ENCODE measurements around the gene CFL2.
"Not testable (repeated sequence)": the region's sequence is repeated elsewhere in the genome, so short reads cannot be mapped to it uniquely, and the experiment has no call there.

CFL2 gene

DNA sequence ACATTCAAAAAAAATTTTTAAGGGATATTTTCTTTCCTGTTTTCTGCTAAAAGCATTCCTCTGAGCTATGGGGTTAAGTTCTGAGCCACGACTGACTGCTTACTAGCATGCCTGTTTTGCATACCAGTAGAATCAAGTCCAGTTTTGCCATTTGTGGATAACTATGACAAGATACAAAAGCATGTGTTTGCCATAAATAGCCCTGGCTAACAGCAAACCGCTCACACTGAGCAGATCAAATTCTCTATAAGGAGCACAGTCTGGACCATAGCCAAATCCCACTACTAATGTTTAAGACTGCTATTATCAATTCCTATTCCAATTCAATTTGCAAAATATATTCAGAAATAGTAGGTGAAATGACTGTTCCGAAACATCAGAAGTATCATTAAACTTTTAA is 3.2 kb downstream of the CFL2 start:
- DNase-seq = peak; percentile 27

- DNase-seq = no peak
These were observed 3.6 kb downstream of the CFL2 start for GRCh38 chr14:34710744-34711143.

DNA sequence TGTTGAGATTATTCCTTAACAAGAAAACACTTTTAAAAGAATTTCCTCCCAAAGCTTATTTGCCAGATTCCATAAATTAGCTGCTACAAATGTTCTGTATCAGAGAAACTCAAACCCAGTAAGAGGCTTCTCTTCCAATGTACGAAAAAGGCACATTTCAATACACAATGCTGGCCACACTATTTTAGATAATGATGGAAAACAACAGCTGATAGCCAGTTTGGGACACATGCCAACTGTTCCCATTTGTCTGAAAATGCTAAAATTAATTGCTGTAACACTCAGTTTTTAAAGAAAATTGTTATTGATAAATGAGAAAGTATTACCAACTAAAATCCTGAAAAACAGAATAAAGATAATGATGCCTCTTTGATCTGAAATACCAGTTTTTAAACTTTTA is 4.4 kb downstream of the CFL2 start:
- DNase-seq = no peak

- no peak for DNase-seq
These were observed 6.7 kb downstream of the CFL2 start for GRCh38 chr14:34707722-34708121.

DNA sequence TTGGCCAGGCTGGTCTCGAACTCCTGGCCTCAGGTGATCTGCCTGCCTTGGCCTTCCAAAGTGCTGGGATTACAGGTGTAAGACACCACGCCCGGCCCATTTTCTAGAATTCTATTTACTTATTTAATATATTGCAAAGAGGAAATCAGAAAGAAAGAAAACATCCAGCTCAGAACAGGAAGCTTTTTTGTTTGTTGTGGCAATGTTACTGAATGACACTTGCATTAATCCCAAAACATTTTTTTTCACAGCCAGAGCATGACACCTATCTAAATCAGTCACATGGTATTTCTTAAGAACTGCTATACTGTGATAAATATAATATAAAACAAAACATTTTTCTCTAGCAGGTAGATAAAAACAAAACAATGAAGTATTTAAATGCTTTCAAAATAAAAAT is 12.6 kb downstream of the CFL2 start:
- DNase-seq = no peak

- DNase-seq = no peak
These were observed 13.7 kb downstream of the CFL2 start for GRCh38 chr14:34700622-34701130.

- DNase-seq = no peak
These were observed 14.3 kb downstream of the CFL2 start for GRCh38 chr14:34699873-34700621.

DNA sequence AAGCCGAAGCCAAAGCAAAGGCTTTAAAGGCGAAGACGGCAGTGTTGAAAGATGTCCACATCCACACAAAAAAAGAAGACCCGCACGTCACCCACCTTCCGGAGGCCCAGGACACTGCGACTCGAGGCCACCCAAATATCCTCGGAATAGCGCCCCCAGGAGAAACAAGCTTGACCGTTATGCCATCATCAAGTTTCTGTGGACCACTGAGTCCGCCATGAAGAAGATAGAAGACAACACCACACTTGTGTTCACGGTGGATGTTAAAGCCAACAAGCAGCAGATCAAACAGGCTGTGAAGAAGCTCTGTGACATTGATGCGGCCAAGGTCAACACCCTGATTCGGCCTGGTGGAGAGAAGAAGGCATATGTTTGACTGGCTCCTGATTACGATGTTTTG is 20.2 kb downstream of the CFL2 start:
- not testable (repeated sequence) for DNase-seq

DNA sequence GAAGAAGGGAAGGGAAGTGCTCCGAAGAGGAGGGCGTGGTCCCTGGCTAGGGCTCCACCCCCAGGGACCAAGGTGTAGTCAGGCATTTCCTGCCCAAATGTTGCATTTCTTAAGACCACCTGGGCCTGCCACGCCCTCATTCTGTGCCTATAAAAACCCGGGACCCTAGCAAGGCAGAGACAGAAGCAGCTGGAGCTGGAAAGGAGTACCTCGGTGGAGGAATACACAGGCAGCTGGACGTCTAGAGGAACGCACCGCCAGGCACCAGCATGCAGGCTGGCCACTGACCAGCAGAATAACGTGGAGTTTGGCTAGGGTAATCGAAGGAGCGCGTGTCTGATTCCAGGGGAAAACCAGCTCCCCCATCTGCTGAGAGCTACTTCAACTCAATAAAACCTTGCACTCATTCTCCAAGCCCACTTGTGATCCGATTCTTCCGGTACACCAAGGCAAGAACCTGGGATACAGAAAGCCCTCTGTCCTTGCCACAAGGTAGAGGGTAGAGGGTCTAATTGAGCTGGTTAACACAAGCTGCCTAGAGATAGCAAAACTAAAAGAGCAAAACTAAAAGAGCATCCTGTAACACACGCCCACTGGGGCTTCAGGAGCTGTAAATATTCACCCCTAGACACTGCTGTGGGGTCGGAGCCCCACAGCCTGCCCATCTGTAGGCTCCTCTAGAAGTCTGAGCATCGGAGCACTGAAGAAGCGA is 21.0 kb downstream of the CFL2 start:
- DNase-seq = peak; percentile 51

DNA sequence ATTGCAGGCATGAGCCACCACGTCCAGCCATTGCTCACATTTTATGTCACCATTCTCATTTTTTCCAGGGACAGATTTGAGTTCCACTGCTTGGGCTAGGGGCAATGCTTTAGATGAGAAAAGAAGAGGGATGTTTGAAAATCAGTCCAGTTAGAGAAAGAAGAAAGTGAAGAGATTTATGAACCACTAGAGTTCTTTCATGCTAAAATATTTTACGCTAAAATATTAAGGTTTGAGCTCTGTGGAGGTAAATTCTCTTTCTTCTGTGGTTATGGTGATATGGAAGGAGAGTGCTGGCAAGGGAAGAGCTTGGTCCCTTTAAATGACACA is 21.5 kb downstream of the CFL2 start:
- no peak for DNase-seq

GRCh38 chr14:34692348-34692747 is 22.0 kb downstream of the CFL2 start:
- no peak for DNase-seq

- DNase-seq = peak; percentile 31
These were observed 23.2 kb downstream of the CFL2 start for GRCh38 chr14:34691206-34691605.

DNA sequence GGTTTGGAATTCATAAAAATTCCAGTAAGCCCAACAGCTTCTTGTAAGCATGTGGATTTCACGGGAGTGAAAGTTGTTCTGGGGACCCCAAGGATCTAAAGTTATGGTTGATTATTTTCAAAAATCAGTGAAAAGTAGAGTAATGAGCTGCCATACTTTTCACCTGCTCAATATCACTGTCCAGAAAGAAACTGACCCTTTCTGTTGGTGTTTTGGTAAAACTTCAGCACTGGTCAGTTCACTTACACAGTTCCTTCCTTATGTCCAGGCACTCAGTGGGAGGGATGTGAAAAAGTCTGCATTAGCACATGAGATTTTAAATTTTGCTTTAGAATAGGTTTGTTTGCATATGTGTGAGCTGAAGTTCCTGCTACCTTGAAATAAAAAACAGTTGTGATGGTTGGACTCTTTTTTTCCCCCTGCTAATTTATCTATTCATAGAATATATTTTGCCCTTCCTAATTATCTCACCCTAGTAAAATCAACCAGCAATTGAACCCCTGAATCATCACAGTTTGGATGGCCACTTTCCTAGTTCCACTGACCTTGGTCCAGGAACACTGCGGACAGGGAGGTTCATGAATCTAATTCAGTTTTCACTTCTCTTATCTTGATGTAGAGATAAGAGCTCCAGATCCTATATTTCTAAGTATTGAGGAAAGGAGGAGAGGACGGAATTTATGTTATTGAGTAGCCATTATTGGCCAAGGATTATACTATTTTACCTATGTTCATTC is 25.8 kb downstream of the CFL2 start:
- no peak for DNase-seq

GRCh38 chr14:34685819-34686428 is 28.5 kb downstream of the CFL2 start:
- no peak for DNase-seq

DNA sequence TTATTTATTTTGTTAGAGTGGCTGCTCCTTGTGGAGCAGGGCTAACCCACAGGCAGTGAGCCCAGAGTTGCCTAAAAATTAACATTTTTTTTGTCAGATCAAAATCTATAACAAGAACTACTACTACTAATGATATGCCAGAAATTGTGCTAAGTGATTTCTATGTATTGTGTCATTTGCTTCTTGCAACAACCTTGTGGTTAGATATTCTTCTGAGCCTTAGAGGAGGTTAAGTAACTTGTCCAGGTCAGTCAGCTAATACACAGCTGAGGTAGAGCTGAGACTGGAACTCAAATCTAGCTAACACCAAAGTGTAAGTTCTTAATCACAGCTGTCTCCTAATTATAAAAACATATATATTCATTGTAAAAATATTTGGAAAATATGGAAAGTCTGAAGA is 29.8 kb downstream of the CFL2 start:
- peak; percentile 59 for DNase-seq

DNA sequence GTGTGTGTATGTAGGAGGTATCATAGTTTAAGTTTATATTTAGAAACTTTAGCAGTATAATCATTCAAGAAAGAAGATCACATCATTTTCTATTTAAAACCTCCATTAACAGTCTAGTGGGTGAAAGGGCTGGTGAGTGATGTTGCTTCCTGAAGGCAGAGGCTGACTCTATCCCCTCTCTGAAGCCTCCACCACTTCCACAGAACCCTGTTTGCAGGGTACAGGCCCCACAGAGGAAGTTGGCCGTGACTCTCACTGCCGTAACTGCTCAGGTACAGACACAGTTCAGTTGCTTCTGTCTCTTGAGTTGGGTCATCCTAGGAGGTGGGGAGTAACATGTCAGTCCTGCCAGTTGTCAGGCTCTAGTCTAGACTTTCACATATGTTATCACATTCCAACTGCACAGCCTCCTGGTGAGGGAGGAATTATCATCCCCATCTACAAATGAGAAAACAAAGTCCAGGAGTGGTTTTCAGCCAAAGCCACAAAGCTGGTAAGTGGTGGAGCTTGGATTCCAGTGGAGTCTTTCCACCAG is 31.5 kb downstream of the CFL2 start:
- DNase-seq = no peak

DNA sequence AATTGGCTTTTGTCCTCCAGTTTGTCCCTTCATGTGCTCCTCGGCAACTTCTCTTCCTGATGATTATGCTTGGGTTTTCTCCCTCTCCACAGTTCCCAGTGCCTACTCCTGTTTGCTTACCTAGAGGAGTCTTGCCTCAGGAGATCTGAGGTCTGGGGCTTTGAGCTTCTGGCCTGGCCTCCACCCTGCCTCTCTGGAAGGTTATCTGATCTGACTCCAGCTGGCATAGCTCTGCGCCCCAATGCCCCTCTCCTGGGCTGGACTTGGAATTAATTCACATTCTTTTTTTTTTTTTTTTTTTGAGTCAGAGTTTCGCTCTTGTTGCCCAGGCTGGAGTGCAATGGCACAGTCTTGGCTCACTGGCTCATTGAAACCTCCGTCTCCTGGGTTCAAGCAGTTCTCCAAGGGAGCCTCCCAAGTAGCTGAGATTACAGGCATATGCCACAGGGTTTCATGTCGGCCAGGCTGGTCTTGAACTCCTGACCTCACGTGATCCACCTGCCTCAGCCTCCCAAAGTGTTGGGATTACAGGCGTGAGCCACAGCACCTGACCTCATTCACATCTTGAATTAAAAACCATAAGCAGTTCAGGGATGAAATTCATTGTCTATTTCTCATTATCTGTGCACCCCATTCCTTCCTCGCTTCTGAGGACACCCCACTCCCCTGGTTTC is 33.5 kb downstream of the CFL2 start:
- no peak for DNase-seq

GRCh38 chr14:34678735-34679134 is 35.7 kb downstream of the CFL2 start:
- DNase-seq = no peak

DNA sequence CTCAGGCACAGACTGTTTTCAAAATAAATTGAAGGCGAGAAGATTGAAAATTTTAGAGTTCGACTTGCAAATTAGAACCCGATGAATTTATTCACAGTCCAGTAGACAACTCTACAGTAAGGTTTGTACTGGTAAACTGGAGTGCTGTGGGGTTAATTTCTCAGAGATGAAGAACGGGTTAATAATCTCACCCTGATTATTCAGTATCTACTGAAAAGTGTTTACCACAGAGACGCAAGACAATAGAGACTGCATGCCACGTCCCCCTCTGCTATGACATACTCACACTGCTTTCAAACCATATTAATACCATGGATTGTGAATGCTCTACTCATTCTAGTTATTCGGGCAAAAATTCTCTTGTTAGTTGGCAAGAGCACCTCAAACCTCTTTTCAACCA is 36.1 kb downstream of the CFL2 start:
- no peak for DNase-seq

- DNase-seq = no peak
These were observed 37.7 kb downstream of the CFL2 start for GRCh38 chr14:34676516-34677211.

DNA sequence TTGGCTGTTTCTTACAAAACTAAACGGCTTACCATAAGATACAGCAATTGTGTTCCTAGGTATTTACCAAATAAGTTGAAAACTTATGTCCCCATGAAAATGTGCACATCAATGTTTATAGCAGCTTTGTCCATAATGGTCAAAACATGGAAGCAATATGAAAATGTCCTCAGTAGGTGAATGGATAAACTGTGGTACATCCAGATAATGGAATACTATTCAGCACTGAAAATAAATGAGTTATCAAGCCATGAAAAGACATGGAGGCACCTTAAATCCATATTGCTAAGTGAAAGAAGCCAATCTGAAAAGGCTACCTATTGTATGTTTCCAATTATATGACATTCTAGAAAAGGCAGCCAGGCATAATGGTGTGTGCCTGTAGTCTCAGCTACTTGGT is 40.7 kb downstream of the CFL2 start:
- DNase-seq = no peak

- DNase-seq = no peak
These were observed 42.7 kb downstream of the CFL2 start for GRCh38 chr14:34671716-34672115.
